BJ (cell line): ENCODE measurements around the gene SPZ1. TPM values are rescaled to one million over a fixed set of nuclear protein-coding genes. Genes with fewer than 3 reads are reported as not detected.

Experiments
- CTCF ChIA-PET: fragments of 350-600 bp; formaldehyde crosslinking; extraction: SDS; loops from one replicate; lab custom pipeline; 2021; ENCODE audit warnings: antibody characterized with exemption, inconsistent platforms; lab: Yijun Ruan, JAX
- POLR2A ChIA-PET: fragments of 300-600 bp; sonication (Branson Sonifier 250); formaldehyde crosslinking; extraction: SDS; loops from one replicate; lab custom pipeline; 2021; ENCODE audit warnings: antibody characterized with exemption; lab: Charles Lee
- DNase-seq: peaks from one replicate; pipeline ENCODE4 v3.0.0-alpha.2; 2011; ENCODE audit warnings: low read depth
- H3K27me3 ChIP-seq: 2 replicates; pipeline ENCODE4 v1.6.0; 2011; ENCODE audit warnings: low read length; ENCODE audit not compliant: control insufficient read depth, insufficient read depth
- H3K36me3 ChIP-seq: 2 replicates; pipeline ENCODE4 v1.5.1; 2011; ENCODE audit warnings: low read length; ENCODE audit not compliant: control insufficient read depth, insufficient read depth
- H3K4me3 ChIP-seq: 2 replicates; pipeline ENCODE4 v1.5.1; 2011; ENCODE audit warnings: low read depth, mild to moderate bottlenecking, control low read depth, low read length
- CTCF ChIP-seq: IDR thresholded peaks from 2 replicates; pipeline ENCODE4 v1.5.1; 2011; ENCODE audit warnings: low read depth, mild to moderate bottlenecking, control low read depth, inconsistent platforms, low read length, moderate library complexity; ENCODE audit not compliant: insufficient read depth
- polyA plus RNA-seq: library from polyadenylated mRNA; depleted of rRNA; stranded (reverse); fragments of >200 nt; gene quantifications from 2 replicates; pipeline ENCODE4 v1.2.3, GENCODE V29; 2011

Gene SPZ1
- polyA plus RNA-seq, 1 experiment = not detected

GRCh38 chr5:80360914-80361444 is 41.2 kb downstream of the SPZ1 start:
- no peak for DNase-seq
- H3K4me3 ChIP-seq = no peak overlapping the region
- no peaks in the 10 kb centered on the region for H3K27me3 ChIP-seq
- no peak for TF ChIP-seq CTCF
- H3K36me3 ChIP-seq = no peaks in the 10 kb centered on the region
- CTCF ChIA-PET = no interaction called here
- POLR2A ChIA-PET = no interaction called here

DNA sequence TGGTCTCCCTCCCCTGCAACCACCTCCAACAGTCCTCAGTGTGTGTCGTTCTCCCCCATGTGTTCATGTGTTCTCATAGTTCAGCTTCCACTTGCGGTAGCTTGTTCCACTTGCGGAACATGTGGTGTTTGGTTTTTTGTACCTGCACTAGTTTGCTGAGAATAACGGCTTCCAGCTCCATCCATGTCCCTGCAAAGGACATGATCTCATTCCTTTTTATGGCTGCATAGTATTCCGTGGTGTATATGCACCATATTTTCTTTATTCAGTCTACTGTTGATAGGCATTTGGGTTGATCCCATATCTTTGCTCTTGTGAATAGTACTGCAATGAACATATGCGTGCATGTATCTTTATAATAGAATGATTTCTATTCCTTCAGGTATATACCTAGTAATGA is 45.1 kb downstream of the SPZ1 start:
- ChIA-PET POLR2A (no interaction called here), CTCF (interaction anchor here (1.2 kb wide), 1 partner anchor 57 kb away, joined by 3 read pairs; no protein-coding TSS in a partner anchor)
- no peak for TF ChIP-seq CTCF
- Histone ChIP-seq H3K27me3 (0 out of 2 replicates have a peak, but pooled peaks cover 1% of the 10 kb centered on the region), H3K4me3 (no peak overlapping the region), H3K36me3 (no peaks in the 10 kb centered on the region)
- DNase-seq = no peak

DNA sequence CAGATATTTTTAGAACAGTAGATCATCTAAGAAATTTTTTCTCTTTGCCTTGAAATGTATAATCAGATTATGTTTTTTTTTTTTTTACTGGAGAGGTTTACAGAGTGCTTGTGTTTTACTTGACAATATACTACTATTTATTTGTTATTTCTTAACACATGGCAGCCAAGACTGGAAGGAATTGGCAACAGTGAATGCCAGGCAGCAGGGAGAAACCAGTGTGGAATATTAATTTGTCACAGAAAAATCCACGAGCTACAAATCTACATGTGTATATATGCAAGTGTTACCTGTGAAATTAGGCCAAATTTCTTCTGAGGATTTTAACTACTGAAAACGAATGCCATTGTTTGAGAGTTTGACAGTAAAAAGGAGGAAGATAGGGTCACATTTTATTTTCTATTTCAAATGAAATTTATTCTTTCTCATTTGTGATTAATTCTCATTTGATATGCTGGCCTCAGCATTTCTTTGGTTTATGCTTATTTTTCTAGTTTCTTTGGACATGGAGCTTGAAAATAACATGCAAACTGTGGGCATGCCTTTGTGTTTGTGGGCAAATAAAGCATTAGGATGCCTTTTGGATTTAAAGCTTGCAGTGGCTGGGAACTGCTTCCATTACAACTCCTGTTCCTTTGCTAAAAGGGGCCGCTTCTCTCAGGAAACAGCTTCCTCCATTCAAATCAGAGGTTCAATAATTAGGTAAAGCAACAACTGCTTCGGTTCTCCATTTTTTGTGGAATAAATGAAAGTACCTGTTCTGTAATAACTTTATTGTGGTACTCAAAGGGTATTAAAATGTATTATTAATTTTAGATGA is 49.1 kb downstream of the SPZ1 start:
- CTCF ChIA-PET = interaction anchor here (1.0 kb wide), 1 partner anchor 14 kb away, joined by 4 read pairs; no protein-coding TSS in a partner anchor
- Histone ChIP-seq H3K4me3 (no peak overlapping the region), H3K36me3 (no peaks in the 10 kb centered on the region), H3K27me3 (0 out of 2 replicates have a peak, but pooled peaks cover 1% of the 10 kb centered on the region)
- no peak for TF ChIP-seq CTCF
- no peak for DNase-seq
- POLR2A ChIA-PET = no interaction called here

GRCh38 chr5:80369521-80369920 is 49.7 kb downstream of the SPZ1 start:
- H3K36me3 ChIP-seq = no peaks in the 10 kb centered on the region
- no peak for DNase-seq
- H3K4me3 ChIP-seq = no peak overlapping the region
- TF ChIP-seq CTCF = no peak
- H3K27me3 ChIP-seq = 0 out of 2 replicates have a peak, but pooled peaks cover 1% of the 10 kb centered on the region
- POLR2A ChIA-PET = no interaction called here
- CTCF ChIA-PET = interaction anchor here (1.0 kb wide), 1 partner anchor 13 kb away, joined by 4 read pairs; no protein-coding TSS in a partner anchor

DNA sequence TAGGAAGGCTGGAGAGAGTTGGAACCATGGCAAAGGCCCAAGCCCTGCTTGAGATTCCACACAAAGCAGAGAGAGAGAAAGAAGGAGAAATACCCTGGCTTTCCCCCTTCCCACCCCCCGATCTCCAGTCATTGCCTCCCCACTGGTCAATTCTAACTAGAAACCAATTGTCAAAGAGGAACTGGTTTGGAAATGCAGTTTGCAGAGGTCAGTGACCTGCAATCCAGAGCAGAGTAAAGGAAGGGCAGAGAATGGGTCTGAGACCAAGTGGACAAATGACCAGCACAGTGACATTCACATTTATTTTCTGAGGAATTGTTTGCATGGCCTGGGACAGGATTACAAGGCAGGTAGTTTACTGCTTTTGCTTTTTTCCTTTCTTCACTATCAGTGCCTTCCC is 50.6 kb downstream of the SPZ1 start:
- CTCF ChIA-PET = interaction anchor here (1.0 kb wide), 1 partner anchor 13 kb away, joined by 4 read pairs; no protein-coding TSS in a partner anchor
- Histone ChIP-seq H3K4me3 (no peak overlapping the region), H3K36me3 (no peaks in the 10 kb centered on the region), H3K27me3 (0 out of 2 replicates have a peak, but pooled peaks cover 1% of the 10 kb centered on the region)
- DNase-seq = no peak
- TF ChIP-seq CTCF = no peak
- POLR2A ChIA-PET = no interaction called here
